MG63 (cell line): ENCODE data around the gene RRP1. TPM values are rescaled to one million over a fixed set of nuclear protein-coding genes. Genes with fewer than 3 reads are reported as not detected.

Source experiments
- DNase-seq: peaks from one replicate; pipeline ENCODE4 v3.0.0-alpha.2; 2020
- H3K27me3 ChIP-seq: fragments of 250-450 bp; sonication (Bioruptor Pico); 2 replicates; pipeline ENCODE4 v1.5.1; 2020; ENCODE audit warnings: mild to moderate bottlenecking, moderate library complexity
- H3K36me3 ChIP-seq: fragments of 250-450 bp; sonication (Bioruptor Pico); 2 replicates; pipeline ENCODE4 v1.5.1; 2020; ENCODE audit warnings: mild to moderate bottlenecking, moderate library complexity
- H3K4me3 ChIP-seq: fragments of 250-450 bp; sonication (Bioruptor Pico); 2 replicates; pipeline ENCODE4 v1.5.1; 2020; ENCODE audit warnings: mild to moderate bottlenecking, moderate library complexity
- H3K9me3 ChIP-seq: fragments of 250-450 bp; sonication (Bioruptor Pico); 2 replicates; pipeline ENCODE4 v1.5.1; 2020; ENCODE audit warnings: mild to moderate bottlenecking, moderate library complexity
- total RNA-seq: library from RNA; depleted of rRNA; stranded (reverse); fragments of >200 nt; shearing (Covaris generic); gene quantifications from 2 replicates; pipeline ENCODE4 v1.2.3, GENCODE V29; 2014; ENCODE audit warnings: low replicate concordance

The RRP1 gene
- total RNA-seq, 1 experiment from 2014 or later: 72.4 TPM

DNA sequence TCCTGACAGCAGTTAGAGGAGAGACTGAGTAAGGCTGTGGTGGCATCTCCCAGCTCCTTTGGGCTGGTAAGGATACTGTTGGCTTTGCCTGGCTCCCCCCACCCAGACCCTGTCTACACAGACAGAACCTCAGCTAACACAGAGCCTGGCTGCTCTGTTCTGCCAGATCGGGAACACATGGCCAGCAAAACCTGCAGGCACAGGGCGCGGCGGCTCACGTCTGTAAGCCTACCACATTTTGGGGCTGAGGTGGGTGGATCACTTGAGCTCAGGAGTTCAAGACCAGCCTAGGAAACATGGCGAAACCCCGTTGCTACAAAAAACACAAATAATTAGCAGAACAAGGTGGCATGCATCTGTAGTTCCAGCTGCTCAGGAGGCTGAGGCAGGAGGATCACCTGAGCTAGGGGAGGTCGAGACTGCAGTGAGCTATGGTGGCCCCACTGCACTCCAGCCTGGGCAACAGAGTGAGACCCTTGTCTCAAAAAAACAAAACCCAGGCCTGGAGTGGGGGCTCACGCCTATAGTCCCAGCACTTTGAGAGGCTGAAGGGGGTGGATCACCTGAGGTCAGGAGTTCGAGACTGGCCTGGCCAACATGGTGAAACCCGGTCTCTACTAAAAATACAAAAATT is 19.9 kb upstream of the RRP1 start:
- Histone ChIP-seq H3K9me3 (no peaks in the 10 kb centered on the region), H3K4me3 (no peak overlapping the region), H3K27me3 (no peaks in the 10 kb centered on the region), H3K36me3 (peaks cover 24% of the 10 kb centered on the region)
- DNase-seq: no peak

DNA sequence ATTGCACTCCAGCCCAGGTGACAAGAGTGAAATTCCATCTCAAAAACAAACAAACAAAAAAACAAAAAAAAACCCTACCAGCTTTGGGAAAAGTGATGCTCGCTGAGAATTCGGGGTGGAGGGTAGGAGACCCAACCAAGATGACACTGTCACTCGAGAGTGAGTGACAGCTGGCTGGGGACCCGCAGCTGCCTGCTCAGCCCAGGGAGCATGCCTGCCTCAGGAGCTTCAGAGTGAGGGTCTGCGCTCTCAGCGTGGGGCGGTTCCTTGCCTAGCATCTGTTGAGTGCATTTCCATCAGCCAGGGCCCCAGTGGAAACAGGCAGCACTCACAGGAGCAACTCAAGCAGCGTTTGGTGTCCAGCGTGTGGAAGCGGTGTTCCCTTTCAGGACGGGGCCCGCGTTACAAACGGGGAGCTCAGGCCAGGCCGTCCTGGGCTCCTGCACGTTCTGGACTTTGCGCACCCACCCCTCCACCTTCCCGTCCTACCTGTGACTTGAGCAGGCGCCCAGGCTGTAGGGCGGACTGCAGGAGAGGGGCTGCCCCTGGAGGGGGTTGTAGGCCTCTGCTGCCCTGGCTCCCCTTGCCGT is 19.2 kb upstream of the RRP1 start:
- Histone ChIP-seq H3K9me3 (no peaks in the 10 kb centered on the region), H3K27me3 (no peaks in the 10 kb centered on the region), H3K36me3 (peaks cover 24% of the 10 kb centered on the region), H3K4me3 (no peak overlapping the region)
- DNase-seq: no peak

DNA sequence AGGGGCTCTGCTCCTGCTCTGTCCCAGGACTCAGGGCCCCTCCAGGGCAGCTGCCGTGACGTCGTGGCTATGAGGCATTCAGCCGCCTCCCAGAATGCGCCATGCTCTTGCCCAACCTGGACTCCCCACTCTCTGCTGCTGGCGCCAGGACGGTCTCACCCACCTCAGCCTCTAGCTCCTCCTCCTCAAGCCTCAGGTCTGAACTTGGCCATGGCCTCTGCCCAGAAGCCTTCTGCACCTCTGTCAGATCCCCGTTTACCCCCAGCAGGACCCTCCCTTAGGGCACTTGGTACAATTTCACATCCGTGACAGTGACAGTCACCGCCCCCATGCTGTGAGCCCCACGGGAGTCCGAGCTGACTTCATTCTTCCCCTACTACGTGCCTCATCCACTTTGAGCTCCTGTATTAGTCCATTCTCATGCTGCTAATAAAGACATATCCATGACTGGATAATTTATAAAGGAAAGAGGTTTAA is 18.1 kb upstream of the RRP1 start:
- H3K36me3 ChIP-seq: peaks cover 20% of the 10 kb centered on the region
- H3K27me3 ChIP-seq: no peaks in the 10 kb centered on the region
- DNase-seq: no peak
- H3K4me3 ChIP-seq: no peak overlapping the region
- no peaks in the 10 kb centered on the region for H3K9me3 ChIP-seq

DNA sequence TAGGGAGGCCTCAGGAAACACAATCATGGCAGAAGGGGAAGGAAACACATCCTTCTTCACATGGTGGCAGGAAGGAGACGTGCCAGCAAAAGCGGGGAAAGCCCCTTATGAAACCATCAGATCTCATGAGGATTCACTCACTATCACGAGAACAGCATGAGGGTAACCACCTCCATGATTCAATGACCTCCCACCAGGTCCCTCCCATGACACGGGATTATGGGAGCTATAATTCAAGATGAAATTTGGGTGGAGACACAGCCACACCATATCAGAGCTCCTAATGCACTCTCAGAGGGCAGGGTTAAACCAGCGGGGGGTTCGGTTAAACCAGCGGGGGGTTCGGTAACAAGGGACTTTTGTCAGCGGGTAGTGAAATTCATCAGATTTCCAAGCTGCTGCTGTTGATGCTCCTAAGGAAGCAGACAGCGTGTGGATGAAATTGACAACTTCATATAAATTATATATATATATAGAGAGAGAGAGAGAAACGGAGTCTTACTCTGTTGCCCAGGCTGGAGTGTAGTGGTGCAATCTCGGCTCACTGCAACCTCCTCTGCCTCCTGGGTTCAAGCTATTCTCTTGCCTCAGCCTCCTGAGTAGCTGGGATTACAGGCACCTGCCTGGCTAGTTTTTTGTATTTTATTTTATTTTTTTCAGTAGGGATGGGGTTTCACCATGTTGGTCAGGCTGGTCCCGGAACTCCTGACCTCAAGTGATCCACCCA is 17.5 kb upstream of the RRP1 start:
- no peak for DNase-seq
- no peak overlapping the region for H3K4me3 ChIP-seq
- no peaks in the 10 kb centered on the region for H3K27me3 ChIP-seq
- no peaks in the 10 kb centered on the region for H3K9me3 ChIP-seq
- H3K36me3 ChIP-seq: peaks cover 20% of the 10 kb centered on the region

DNA sequence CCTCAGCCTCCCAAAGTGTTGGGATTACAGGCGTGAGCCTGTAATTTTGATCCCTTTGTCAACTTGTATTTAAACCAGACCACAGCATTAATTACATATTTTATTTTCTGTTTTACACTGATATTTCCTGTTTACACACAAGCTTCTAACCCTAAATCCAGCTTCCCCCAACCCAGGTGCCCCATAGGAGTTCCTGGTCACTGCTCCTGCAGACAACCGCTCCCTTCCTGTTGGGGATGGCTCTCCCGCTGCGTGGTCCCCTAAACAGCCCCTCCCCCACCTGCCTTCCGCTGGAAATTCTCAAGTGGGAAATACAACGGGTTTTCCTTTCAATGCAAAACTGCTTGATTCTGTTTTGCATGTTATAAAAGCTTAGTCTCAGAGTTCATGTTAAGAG is 17.0 kb upstream of the RRP1 start:
- Histone ChIP-seq H3K9me3 (no peaks in the 10 kb centered on the region), H3K36me3 (peaks cover 20% of the 10 kb centered on the region), H3K4me3 (no peak overlapping the region), H3K27me3 (no peaks in the 10 kb centered on the region)
- DNase-seq: no peak

DNA sequence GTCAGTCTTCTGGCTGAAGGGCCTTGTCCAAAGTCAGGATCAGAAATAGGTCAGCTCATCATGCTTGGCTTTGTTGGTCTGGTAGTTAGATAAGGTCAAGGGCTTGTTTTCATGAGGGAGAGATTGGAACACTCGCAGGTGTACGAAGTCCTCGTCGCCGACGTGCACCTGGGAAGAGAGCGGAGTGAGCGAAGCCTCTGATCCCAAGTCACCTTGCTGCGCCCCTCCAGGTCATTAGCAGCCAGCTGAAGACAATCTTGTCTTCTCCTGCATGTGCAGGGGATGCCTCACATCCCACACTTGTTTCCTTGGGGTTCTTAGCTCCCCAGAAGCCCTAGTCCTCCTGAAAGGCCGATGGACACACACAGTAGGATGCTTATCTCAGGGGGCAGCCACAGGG is 15.2 kb upstream of the RRP1 start:
- no peak for DNase-seq
- no peaks in the 10 kb centered on the region for H3K9me3 ChIP-seq
- H3K36me3 ChIP-seq: peaks cover 20% of the 10 kb centered on the region
- H3K27me3 ChIP-seq: no peaks in the 10 kb centered on the region
- no peak overlapping the region for H3K4me3 ChIP-seq

DNA sequence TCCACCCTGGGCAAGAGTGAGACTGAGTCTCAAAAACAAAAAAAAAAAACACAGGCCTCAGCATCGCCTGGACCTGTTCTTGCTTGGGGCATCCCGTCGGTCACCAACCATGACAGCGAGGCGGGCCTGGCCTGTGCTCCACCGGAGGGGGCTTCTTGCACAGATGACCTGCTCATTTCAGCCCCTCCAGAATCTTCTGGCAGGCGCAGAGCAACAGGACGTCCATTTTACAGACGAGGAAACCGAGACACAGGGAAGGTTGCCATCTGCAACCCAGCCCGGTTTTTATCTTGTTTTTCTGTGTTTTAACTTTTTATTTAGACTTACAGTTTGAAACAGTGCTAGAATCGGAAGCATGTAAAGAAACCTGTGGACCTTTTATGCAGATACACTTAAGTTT is 14.2 kb upstream of the RRP1 start:
- peaks cover 20% of the 10 kb centered on the region for H3K36me3 ChIP-seq

DNA sequence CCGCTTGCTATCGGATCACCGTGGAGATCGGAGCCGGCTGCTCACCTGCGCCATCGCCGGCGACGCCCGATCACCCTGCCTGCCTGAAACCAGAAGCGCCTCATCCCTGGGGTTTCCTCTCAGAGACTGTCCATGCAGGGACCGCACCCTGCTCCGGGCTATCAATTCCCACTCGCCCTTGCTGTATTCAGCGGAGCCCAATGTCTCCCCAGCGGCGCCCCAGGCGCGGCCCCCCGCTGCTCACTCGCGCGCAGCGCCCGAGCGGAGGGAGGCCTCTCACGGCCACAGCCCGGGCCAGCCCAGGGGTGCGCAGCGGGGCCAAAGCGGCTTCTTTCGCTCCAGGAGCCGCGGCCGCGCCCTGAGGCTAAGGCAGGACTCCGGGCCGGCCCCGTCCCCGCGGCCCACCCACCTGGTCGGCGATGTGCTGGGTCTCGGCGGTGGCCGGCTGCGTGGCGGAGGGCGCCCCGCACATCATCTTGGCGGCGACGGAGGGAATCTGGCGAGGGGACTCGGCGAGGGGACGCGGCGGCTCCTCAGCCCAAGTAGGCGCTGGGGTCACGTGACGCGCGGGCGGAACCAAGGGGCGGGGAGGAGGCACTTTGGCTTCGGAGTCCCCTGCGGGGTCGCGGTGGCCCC is 13.5 kb upstream of the RRP1 start, which contains the start of gene CSTB:
TSS of gene CSTB (minus strand) at position 514 of the 636 bp plus-strand sequence. CDS start at position 475, 39 bp downstream.
- H3K9me3 ChIP-seq: no peaks in the 10 kb centered on the region
- H3K4me3 ChIP-seq: peak within 1 kb of the TSS; percentile 99
- no peaks in the 10 kb centered on the region for H3K27me3 ChIP-seq
- H3K36me3 ChIP-seq: peaks cover 20% of the 10 kb centered on the region
- DNase-seq: peak; percentile 78

More for the DNA sequence above, 14.2 kb upstream of the RRP1 start:
- Histone ChIP-seq H3K9me3 (no peaks in the 10 kb centered on the region), H3K27me3 (no peaks in the 10 kb centered on the region), H3K4me3 (peak overlapping the region; percentile 99)
- no peak for DNase-seq

DNA sequence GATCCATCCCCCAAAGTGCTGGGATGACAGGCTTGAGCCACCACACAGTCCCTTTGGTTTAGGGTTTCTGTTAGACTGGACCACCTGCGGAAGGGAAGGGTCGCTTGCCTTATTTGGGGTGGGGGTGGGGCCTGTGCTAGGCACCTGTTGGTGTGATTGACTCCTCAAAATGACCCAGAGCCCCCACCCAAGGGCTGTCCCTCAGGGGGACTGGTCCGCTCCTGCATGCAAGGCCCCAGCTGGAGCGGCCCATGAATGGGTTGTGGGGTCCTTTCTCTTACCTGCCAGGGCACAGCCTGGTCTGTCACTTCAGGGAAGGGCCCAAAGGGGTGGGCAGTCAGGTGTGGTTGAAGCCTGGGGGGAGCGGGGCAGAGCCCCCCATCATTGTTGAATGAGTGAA is 11.4 kb upstream of the RRP1 start:
- H3K36me3 ChIP-seq: peaks cover 18% of the 10 kb centered on the region
- H3K9me3 ChIP-seq: no peaks in the 10 kb centered on the region
- H3K4me3 ChIP-seq: no peak overlapping the region
- H3K27me3 ChIP-seq: no peaks in the 10 kb centered on the region
- no peak for DNase-seq

DNA sequence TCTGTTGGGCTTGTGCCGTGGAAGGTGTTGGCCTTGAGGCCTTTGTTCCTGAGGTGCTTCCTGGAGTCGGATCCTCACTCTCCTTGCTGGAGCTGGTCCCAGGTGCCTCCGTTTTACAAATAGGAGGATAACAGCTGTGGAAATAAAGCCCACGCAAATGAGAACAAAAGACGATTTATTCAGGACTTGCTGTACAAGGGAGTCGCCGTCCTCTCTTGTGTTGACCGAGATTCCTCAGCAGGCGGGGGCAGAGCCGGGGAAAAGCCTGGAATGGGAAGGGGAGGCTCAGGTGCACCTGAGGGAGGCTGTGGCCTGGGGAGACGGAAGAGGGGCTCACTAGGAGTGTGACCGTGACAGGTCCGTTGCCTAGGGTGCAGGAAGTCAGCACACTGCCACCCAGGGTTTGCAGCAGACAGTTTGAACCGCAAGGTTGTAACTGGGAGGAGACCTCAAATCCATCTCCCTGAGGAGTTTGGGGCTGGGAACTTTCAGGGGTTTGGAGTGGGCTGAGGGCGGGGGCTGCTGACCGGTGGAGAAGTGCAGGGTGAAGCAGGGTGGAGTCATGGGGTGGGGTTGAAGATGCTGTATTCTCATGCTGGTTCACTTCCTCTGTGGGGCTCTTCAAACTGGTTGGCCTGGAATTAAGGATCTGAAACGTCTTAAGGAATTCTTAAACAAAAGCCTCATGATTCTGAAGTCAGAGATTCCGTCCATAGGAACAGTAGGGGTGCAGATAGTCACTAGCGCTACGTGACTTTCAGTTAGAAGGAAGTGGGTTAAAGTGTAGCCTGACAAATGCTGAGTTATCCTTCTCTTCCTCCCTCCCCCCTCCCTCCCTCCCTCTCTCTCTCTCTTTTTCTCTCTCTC is 10.7 kb upstream of the RRP1 start:
- H3K9me3 ChIP-seq: no peaks in the 10 kb centered on the region
- no peaks in the 10 kb centered on the region for H3K27me3 ChIP-seq
- H3K4me3 ChIP-seq: no peak overlapping the region
- peaks cover 10% of the 10 kb centered on the region for H3K36me3 ChIP-seq
- no peak for DNase-seq

DNA sequence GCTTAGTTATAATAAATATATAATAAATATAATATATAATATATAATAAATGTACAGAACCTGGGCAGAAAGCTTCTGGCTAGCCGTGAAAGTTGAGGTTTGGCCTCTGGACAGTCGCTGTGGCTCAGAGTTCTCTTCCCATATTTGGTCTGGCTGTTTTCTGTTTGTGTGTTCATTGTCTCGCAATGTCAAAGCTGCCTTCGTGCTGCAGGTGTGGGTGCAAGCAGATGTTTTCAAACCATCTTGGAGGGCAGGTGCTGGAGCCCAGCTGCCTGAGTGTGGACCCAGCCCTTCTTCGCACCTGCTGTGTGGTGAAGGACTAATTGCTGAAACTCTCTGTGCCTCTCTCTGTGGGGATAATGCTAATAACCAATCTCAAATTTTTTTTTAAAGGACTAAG is 9.7 kb upstream of the RRP1 start:
- Histone ChIP-seq H3K4me3 (no peak overlapping the region), H3K36me3 (peaks cover 3% of the 10 kb centered on the region), H3K27me3 (no peaks in the 10 kb centered on the region), H3K9me3 (no peaks in the 10 kb centered on the region)
- no peak for DNase-seq

DNA sequence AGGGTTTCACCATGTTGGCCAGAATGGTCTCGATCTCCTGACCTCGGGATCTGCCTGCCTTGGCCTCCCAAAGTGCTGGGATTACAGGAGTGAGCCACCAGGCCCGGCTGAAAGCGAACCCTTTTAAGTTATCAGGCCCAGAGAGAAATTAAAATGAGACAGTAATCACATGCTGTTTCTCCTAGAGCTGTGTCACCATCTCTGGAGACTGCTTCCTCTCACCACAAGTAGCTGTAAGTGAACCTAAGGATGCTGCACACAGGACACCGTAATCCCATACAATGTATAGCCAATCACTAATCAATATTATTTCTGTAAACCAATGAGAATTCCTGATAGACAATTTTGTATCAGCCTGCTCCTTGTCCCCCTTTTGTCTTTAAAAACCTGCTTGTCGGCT is 7.5 kb upstream of the RRP1 start:
- no peak overlapping the region for H3K4me3 ChIP-seq
- no peaks in the 10 kb centered on the region for H3K36me3 ChIP-seq
- no peak for DNase-seq
- H3K9me3 ChIP-seq: no peaks in the 10 kb centered on the region
- H3K27me3 ChIP-seq: no peaks in the 10 kb centered on the region

DNA sequence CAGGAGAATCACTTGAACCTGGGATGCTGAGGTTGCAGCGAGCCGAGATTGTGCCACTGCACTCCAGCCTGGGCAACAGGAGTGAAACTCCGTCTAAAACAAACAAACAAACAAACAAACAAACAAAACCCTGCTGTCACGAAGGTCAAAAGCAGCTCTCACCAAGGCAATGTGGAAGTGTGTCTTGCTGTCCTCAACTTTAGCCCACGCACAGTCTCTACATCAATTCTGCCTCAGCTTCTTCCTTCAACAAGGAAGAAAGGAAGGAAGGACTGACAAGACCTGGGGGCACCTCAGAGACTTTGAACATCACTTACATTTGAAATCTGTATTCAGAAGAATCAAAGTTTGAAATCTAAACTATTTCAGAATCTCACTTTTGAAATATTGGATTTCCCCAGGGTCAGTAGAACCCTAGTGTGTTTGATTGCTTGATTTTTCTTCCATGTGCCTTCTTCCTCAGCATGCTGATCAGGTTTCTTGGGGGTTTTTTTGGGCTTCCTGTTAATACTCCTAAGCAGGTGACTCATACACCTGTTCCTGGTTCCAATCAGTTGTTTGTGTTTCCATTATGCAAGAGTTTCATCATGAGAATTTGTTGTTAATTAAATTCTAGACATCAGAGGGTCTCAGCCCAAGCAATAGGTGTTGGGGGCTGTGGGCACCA is 6.8 kb upstream of the RRP1 start:
- no peak for DNase-seq
- no peaks in the 10 kb centered on the region for H3K27me3 ChIP-seq
- H3K36me3 ChIP-seq: no peaks in the 10 kb centered on the region
- no peaks in the 10 kb centered on the region for H3K9me3 ChIP-seq
- H3K4me3 ChIP-seq: no peak overlapping the region

DNA sequence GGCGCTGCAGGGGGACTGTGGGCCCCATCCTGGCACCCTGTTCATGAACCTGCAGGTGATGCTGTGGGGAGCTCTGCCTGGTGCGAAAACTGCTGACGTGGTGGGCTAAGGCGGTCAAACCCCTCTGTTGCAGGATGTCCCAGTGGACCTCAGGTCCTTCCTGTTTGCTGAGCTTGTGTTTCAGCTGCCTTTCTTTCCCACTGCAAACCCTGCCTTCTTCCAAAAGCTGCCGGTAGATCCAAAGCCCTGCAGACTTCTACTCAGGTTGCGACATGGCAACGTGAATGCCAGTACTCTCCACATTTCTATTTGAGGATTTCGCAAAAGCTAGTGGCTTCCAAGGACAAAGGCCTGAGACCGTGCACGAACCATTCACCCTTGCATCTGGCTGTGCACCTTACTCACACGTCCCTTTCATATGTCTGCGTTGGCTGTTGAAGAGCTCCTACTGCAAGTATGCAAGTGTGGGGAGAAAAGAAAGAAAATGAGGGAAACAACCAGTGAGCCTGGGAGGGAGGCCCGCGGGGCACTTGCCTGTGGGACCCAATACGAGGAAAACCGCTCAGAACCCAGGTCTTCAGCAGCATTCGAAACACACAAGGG is 6.2 kb upstream of the RRP1 start:
- DNase-seq: no peak
- no peaks in the 10 kb centered on the region for H3K9me3 ChIP-seq

DNA sequence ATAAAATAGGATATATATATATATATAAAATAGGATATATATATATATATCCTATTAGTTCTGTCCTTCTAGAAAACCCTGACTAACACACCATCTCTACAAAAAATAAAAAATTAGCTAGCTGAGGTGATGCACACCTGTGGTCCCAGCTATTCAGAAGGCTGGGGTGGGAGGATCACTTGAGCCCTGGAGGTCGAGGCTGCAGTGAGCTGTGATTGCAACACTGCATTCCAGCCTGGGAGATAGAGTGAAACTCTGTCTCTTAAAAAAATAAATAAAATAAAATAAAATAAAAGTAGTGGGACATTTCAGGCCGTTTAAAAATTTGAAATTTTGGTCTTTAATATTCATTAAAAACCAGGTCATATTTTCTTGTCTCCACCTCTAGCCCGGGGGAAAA is 4.2 kb upstream of the RRP1 start:
- Histone ChIP-seq H3K27me3 (no peaks in the 10 kb centered on the region), H3K9me3 (no peaks in the 10 kb centered on the region), H3K4me3 (no peak overlapping the region), H3K36me3 (no peaks in the 10 kb centered on the region; the same call in 1 of the 2 replicates)
- DNase-seq: no peak

More for the DNA sequence above, 6.2 kb upstream of the RRP1 start:
- Histone ChIP-seq H3K4me3 (no peak overlapping the region), H3K27me3 (no peaks in the 10 kb centered on the region), H3K36me3 (no peaks in the 10 kb centered on the region)
